HepG2 (cell line): ENCODE data around the gene PLCB4. TPM values are rescaled to one million over a fixed set of nuclear protein-coding genes. Genes with fewer than 3 reads are reported as not detected.
A peak's percentile ranks its signal among the peaks of the same experiment; 100 is the strongest.

Source experiments
- ATAC-seq: fragments of 200-7000 bp; cut with Tn5 transposase; 3 replicates; pipeline ENCODE4 v1.9.1; 2020; ENCODE audit warnings: mild to moderate bottlenecking, moderate library complexity
- BruUV-seq: library from RNA; stranded (reverse); fragments of 400-500 nt; replicated peaks from 2 replicates; lab custom pipeline; 2021; lab: Mats Ljungman, UMichigan
- CTCF ChIA-PET: fragments of 300-600 bp; formaldehyde crosslinking; extraction: SDS; loops from one replicate; lab custom pipeline; 2021; ENCODE audit warnings: low total read pairs, inconsistent platforms, low intra/inter-chr PET ratio; lab: Yijun Ruan, JAX
- POLR2A ChIA-PET: fragments of 350-600 bp; sonication (Branson Sonifier 250); formaldehyde crosslinking; loops from one replicate; lab custom pipeline; 2020; ENCODE audit warnings: antibody characterized with exemption, inconsistent platforms; lab: Yijun Ruan, JAX
- DNase-seq: peaks from one replicate; pipeline ENCODE4 v3.0.0-alpha.2; 2015; ENCODE audit warnings: low spot score
- FAIRE-seq: peaks from 3 replicates; lab custom pipeline; 2011; peaks lifted over from hg19 to GRCh38; lab: Jason Lieb, UNC
- H2AFZ ChIP-seq: one replicate; pipeline ENCODE4 v1.6.1; 2011; ENCODE audit warnings: low read length, inconsistent platforms
- H3K27ac ChIP-seq: fragments of 300-600 bp; 3 replicates; pipeline ENCODE4 v1.8.0; 2011; ENCODE audit warnings: mixed run types, mild to moderate bottlenecking, mixed read lengths, low read length, inconsistent platforms; ENCODE audit not compliant: insufficient read depth; ENCODE audit errors: extremely low read length
- H3K27me3 ChIP-seq, 2 experiments: fragments of 200-600 bp in 1 of 2; 2 replicates in 1 of 2; 3 replicates in 1 of 2; pipeline versions ENCODE4 v1.6.0 to v1.8.0; 2011; ENCODE audit warnings: low read length in 2 of 2, mild to moderate bottlenecking in 2 of 2, moderate library complexity in 2 of 2, inconsistent platforms in 1 of 2; ENCODE audit not compliant: insufficient read depth in 2 of 2, control insufficient read depth in 1 of 2
- H3K36me3 ChIP-seq, 2 experiments: fragments of 200-600 bp in 1 of 2; replicated peaks in 1 of 2; 2 replicates in 1 of 2; 3 replicates in 1 of 2; pipeline versions ENCODE4 v1.5.1 to v1.8.0; 2011; ENCODE audit warnings: low read length in 2 of 2, inconsistent platforms in 1 of 2; ENCODE audit not compliant: insufficient read depth in 2 of 2, control insufficient read depth in 1 of 2
- H3K4me1 ChIP-seq: 2 replicates; pipeline ENCODE4 v1.5.1; 2012; ENCODE audit warnings: low read length, inconsistent platforms; ENCODE audit not compliant: insufficient read depth
- H3K4me2 ChIP-seq: 2 replicates; pipeline ENCODE4 v1.6.0; 2011; ENCODE audit warnings: low read depth, low read length, inconsistent platforms
- H3K4me3 ChIP-seq, 3 experiments: fragments of 200-600 bp in 1 of 3; sonication (generic), shearing (Covaris generic) in 1 of 3; replicated peaks in 1 of 3; 2 replicates each; pipeline ENCODE4 v1.5.1; 2011 to 2016; ENCODE audit warnings: low read length in 3 of 3, inconsistent platforms in 2 of 3, low read depth in 2 of 3, mild to moderate bottlenecking in 2 of 3, control low read depth in 1 of 3, mixed read lengths in 1 of 3; ENCODE audit not compliant: insufficient read depth in 1 of 3
- H3K79me2 ChIP-seq: one replicate; pipeline ENCODE4 v1.6.1; 2011; ENCODE audit warnings: low read length, inconsistent platforms; ENCODE audit not compliant: insufficient read depth
- H3K9ac ChIP-seq: 2 replicates; pipeline ENCODE4 v1.6.0; 2011; ENCODE audit warnings: mild to moderate bottlenecking, low read depth, low read length, inconsistent platforms; ENCODE audit not compliant: insufficient read depth
- H3K9me3 ChIP-seq: 2 replicates; pipeline ENCODE4 v1.5.1; 2012; ENCODE audit warnings: mild to moderate bottlenecking, low read length
- H4K20me1 ChIP-seq: 2 replicates; pipeline ENCODE4 v1.6.0; 2011; ENCODE audit warnings: inconsistent platforms, mild to moderate bottlenecking, low read length, moderate library complexity; ENCODE audit not compliant: insufficient read depth
- CBX2 ChIP-seq, 2 experiments: fragments of 200-600 bp in 1 of 2; sonication (generic); formaldehyde crosslinking in 1 of 2; IDR thresholded peaks; 2 replicates each; pipeline versions ENCODE4 v1.7.0 to v1.8.1; 2018 to 2022; ENCODE audit warnings: low read depth in 2 of 2, low read length in 1 of 2, mild to moderate bottlenecking in 1 of 2, missing genetic modification reagents in 1 of 2
- CC2D1A ChIP-seq: sonication (generic); formaldehyde crosslinking; IDR thresholded peaks from 2 replicates; pipeline ENCODE4 v1.8.1; 2023; ENCODE audit warnings: mild to moderate bottlenecking, missing genetic modification reagents
- RBAK ChIP-seq: sonication (generic); formaldehyde crosslinking; IDR thresholded peaks from 2 replicates; pipeline ENCODE4 v1.5.1; 2020; ENCODE audit warnings: mild to moderate bottlenecking, missing genetic modification reagents
- USF2 ChIP-seq, 2 experiments: sonication (generic) in 1 of 2; formaldehyde crosslinking in 1 of 2; IDR thresholded peaks; 2 replicates each; pipeline versions ENCODE4 v1.5.1 to v1.6.1; 2011 to 2020; ENCODE audit warnings: borderline replicate concordance in 1 of 2, low read depth in 1 of 2, low read length in 1 of 2, mild to moderate bottlenecking in 1 of 2, missing genetic modification reagents in 1 of 2, moderate library complexity in 1 of 2
- ZNF451 ChIP-seq: sonication (generic); formaldehyde crosslinking; IDR thresholded peaks from 2 replicates; pipeline ENCODE4 v1.5.0; 2020; ENCODE audit warnings: mild to moderate bottlenecking, missing genetic modification reagents
- WGBS: methylation state at CpG from one replicate; pipeline ENCODE4 v1.1.6; 2017; ENCODE audit warnings: low lambda C conversion rate; 5-methylcytosine and 5-hydroxymethylcytosine counted together
- in situ Hi-C: cut with HindIII; loops from 2 replicates; pipeline ENCODE4 v1.10.0; 2017; ENCODE audit warnings: low pct_unique_long_range_greater_than_20kb; ENCODE audit not compliant: extremely low pct_ligation_motif_present
- intact Hi-C: fragments of 100-400 bp; cut with micrococcal nuclease; formaldehyde crosslinking; loops from one replicate; pipeline ENCODE4 v1.10.0; 2022; ENCODE audit not compliant: unreplicated experiment
- polyA plus RNA-seq, 8 experiments: library from polyadenylated mRNA; depleted of rRNA in 3 of 8; stranded (reverse) in 7 of 8; unstranded in 1 of 8; fragments of >200 nt; fragmentation: Illumina TruSeq in 4 of 8; extraction: Trizol in 4 of 8; gene quantifications; 2 replicates each; pipeline versions ENCODE4 v1.2.1 to v1.2.3, GENCODE V29; 2011 to 2016; ENCODE audit warnings: low read depth in 4 of 8, missing spikeins in 1 of 8, mixed read lengths in 1 of 8; ENCODE audit not compliant: insufficient read depth in 1 of 8
- total RNA-seq, 5 experiments: library from RNA; depleted of rRNA; stranded (reverse); fragments of >200 nt; fragmentation: Illumina TruSeq; extraction: Trizol; gene quantifications; 2 replicates each; pipeline ENCODE4 v1.2.3, GENCODE V29; 2016; ENCODE audit warnings: low read depth in 1 of 5

PLCB4 gene
- total and polyA plus RNA-seq, 2 of the 13 experiments (the other 11 are each of a cell fraction or from before 2014, with no cell fraction given): 0.01 TPM; not detected in 1

- no peak for TF ChIP-seq USF2 (IDR thresholded peaks at IDR 0.05; ENCODE audit: low read depth, low read length)
- no peak for TF ChIP-seq USF2 (CRISPR knock-in tag; IDR thresholded peaks at IDR 0.05; ENCODE audit: borderline replicate concordance)
- TF ChIP-seq ZNF451 (CRISPR knock-in tag): no peak
- no peak for TF ChIP-seq RBAK (CRISPR knock-in tag)
- TF ChIP-seq, all 625 proteins: peak for 0
Observed at GRCh38 chr20:9165261-9165660, 96.4 kb downstream of the PLCB4 start (continued).

- Histone ChIP-seq H3K27ac (no peak overlapping the region), H3K79me2 (no peaks in the 10 kb centered on the region), H3K4me2 (no peak overlapping the region), H4K20me1 (no peaks in the 10 kb centered on the region), H3K9me3 (no peaks in the 10 kb centered on the region), H3K36me3 (no peaks in the 10 kb centered on the region), H2AFZ (no peak overlapping the region), H3K4me3 (no peak overlapping the region), H3K4me1 (no peaks in the 10 kb centered on the region), H3K9ac (no peak overlapping the region), H3K27me3 (peaks cover 0 to 4% of the 10 kb centered on the region in 2 experiments; a peak in 2 of 5 replicates)
- CTCF ChIA-PET: no interaction called here
- intact Hi-C loops (no loop called here), in situ Hi-C loops (no loop called here)
- FAIRE-seq (no peak), DNase-seq (no peak), ATAC-seq (peak; percentile 51; the same call in 2 of the 3 replicates)
- POLR2A ChIA-PET: no interaction called here
- no TSS peak for BruUV-seq
- 0 out of 2 replicates have a peak, but pooled peaks have one; percentile 16 for TF ChIP-seq CBX2 (IDR thresholded peaks at IDR 0.05; ENCODE audit: low read depth, low read length)
- no peak for TF ChIP-seq CBX2 (CRISPR knock-in tag; IDR thresholded peaks at IDR 0.05; ENCODE audit: low read depth)
- no peak for TF ChIP-seq CC2D1A (CRISPR knock-in tag)
- 13% methylated on average over 11 of the region's 11 CpGs for WGBS
Observed at GRCh38 chr20:9166153-9166780, 97.4 kb downstream of the PLCB4 start.
